GM21576 (cell line): ENCODE results near the gene RRBP1.

Experiments used
- ATAC-seq: cut with Tn5 transposase; IDR thresholded peaks from one replicate; pipeline ENCODE4 v1.9.1; 2021; ENCODE audit warnings: mild to moderate bottlenecking, moderate library complexity; ENCODE audit not compliant: unreplicated experiment

Gene RRBP1

GRCh38 chr20:17637985-17638640 lies 43.9 kb downstream of the RRBP1 start:
- no peak for ATAC-seq

DNA sequence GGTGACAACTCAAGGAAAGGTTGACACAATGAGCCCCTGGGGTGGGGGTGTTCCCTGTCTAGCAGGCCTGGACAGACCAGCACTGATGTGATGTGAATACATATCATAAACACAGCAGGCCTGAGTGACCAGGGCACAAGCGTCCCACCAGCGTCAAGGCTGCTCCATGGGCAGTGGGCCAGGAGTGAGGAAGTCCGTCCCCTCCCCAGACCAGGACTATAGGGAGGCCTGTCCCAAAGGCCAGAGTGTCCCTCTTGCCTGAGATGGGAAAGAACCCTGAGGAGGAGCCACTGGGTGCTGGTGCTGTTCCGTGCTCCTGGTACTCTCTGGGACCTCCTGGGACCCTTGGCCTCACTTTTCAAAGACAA lies 44.6 kb downstream of the RRBP1 start:
- ATAC-seq, result no peak

DNA sequence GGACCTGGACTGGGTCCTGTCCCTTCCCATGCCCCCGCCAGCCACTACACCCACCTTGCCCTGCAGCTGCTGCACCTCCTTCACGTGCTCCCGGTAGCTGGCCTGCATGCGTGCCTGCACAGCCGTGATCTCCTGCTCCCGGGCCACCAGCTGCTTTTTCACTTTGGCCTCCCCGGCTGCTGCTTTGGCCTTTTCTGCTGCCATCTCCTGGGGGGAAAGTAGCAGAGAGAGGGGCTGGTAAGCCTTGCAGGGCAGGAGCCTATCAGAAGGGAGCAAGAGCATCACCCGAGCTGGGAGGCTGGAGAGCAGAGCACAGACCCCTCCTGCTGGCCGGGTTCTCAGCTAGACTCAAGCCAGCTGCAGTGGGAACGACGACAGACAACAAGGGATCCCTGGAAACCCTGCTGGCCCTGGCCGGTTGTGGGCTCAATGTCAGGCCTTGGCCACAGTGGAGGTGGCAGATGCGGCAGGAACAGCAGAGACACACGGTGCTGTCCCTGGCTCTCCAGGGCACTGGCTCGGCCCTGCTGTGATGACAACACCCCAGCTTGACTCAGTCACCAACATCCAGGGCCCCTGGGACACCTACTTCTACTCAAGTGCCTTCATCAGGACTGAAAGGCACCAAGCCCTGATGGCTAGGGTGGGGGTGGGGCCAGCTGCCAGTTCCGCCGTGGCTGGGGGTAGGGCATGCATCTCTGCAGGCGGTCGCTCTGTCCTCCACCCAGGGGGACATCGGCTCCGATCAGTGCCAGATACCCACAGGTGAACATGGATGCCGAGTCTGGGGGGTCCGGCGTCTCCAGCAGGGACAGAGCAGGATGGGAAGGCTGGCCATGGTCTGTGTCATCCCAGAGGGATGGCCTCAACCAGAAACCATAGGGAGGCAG lies 45.3 kb downstream of the RRBP1 start:
- no peak for ATAC-seq

GRCh38 chr20:17635332-17636244 lies 46.5 kb downstream of the RRBP1 start:
- no peak for ATAC-seq

GRCh38 chr20:17634661-17635331 lies 47.2 kb downstream of the RRBP1 start:
- no peak for ATAC-seq

GRCh38 chr20:17633850-17634500 lies 48.1 kb downstream of the RRBP1 start:
- no peak for ATAC-seq

DNA sequence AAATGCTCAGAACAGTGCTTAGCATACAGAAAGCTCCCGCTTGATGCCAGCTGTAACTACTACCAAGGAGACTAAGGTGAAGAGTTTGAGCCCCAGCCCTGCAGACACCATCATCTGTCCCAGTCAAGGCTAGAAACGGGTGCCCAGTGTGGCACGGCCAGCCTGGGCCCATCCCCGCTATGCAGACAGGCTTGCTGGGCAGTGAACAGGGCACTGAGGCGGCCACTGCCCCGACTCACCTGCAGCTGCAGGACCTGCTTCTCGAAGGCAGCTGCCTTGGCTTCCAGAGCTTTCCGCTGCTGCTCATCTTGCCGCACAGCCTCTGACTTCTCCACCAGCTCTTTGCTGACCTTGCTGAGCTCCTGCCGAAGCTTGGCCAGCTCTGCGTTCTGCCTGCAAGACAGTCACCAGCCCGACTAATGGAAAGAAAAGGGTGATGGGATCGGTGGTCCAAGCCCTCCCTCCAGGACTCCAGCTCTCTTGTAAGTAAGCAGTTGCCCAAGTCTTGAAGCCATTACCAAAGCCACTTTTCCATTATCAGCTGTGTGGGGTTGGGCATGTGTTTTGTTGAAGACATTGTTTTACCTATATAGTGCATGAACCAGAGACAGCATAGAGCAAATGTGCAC lies 48.7 kb downstream of the RRBP1 start:
- no peak for ATAC-seq

GRCh38 chr20:17631576-17632319 lies 50.3 kb downstream of the RRBP1 start:
- ATAC-seq, result no peak

GRCh38 chr20:17630806-17631195 lies 51.2 kb downstream of the RRBP1 start:
- ATAC-seq, result no peak

- ATAC-seq, result no peak
Observed at GRCh38 chr20:17630151-17630805, 51.8 kb downstream of the RRBP1 start.

DNA sequence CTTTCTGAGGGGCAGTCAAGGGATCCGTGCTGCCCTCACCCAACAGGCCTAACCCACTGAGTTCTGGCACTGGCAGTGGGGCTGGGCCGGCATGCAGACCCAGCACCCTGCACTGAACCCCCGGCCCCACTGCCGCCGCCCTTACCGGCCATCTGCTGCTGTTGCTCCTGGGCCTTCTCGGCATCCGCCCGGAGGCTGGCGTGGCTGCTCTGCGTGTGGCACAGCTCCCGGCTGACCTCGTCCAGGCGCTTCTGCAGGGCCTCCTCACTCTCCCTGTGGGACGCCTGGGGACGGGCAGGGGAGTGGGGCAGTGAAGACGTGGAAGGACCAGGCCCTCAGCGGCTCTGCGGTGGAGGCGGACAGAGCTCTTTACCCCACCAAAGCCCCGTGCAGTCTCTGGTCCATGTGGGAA lies 52.4 kb downstream of the RRBP1 start:
- ATAC-seq, result no peak

DNA sequence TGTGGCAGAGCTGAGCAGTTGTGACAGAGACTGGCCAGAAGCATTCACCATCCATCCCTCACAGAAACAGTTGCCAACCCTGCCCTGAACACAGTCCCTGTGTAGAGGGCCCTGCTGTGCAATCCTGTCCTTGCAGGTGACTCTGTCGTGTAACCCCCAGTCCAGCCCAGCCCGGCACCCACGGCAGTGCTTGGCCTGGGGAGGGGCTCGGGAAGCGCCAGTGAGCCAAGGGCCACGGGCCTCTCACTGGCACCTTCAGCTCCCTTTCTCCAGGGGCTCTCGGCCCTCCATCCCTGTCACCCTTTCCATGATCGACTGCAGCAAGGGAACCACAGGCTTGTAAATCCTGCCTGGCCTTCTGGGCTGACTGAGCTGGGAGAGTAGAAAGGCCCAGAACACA lies 53.0 kb downstream of the RRBP1 start:
- ATAC-seq, result no peak

- no peak for ATAC-seq
Observed at GRCh38 chr20:17628101-17628841, 53.8 kb downstream of the RRBP1 start.

GRCh38 chr20:17627101-17627955 lies 54.7 kb downstream of the RRBP1 start:
- ATAC-seq, result no peak

GRCh38 chr20:17626217-17627007 lies 55.6 kb downstream of the RRBP1 start:
- ATAC-seq, result no peak
